ENCODE data around the gene PCSK2. TPM values are rescaled to one million over a fixed set of nuclear protein-coding genes. Genes with fewer than 3 reads are reported as not detected.

The PCSK2 gene
- total RNA-seq, 2 experiments from 2014 or later: not detected

GRCh38 chr20:17372806-17373440 is 146.1 kb downstream of the PCSK2 start:
- intact Hi-C loops (cut with micrococcal nuclease; ENCODE audit: unreplicated experiment): loop anchor here (10.0 kb wide), 1 partner anchor 62 kb away; no protein-coding TSS in a partner anchor
- no peaks in the 10 kb centered on the region for H3K4me1 ChIP-seq (ENCODE audit: insufficient read depth, low read length, poor library complexity, severe bottlenecking)
- ChIA-PET POLR2A (no interaction called here), CTCF (ENCODE audit: unreplicated experiment) (no interaction called here)
- no peaks in the 10 kb centered on the region for H3K79me2 ChIP-seq (ENCODE audit: insufficient read depth, low read depth, low read length)
- DNase-seq (ENCODE audit: low spot score): no peak
- no peaks in the 10 kb centered on the region for H3K9me2 ChIP-seq (ENCODE audit: insufficient read depth, low read length)
- no peaks in the 10 kb centered on the region for H3K36me3 ChIP-seq (ENCODE audit: insufficient read depth, low read length)
- H3K4me2 ChIP-seq (ENCODE audit: low read length): no peak overlapping the region
- no peak overlapping the region for H3K27ac ChIP-seq (ENCODE audit: low read depth, low read length, poor library complexity, severe bottlenecking)
- no TSS peak for BruUV-seq (replicated peaks)
- H3K4me3 ChIP-seq (ENCODE audit: low read depth, low read length, poor library complexity, severe bottlenecking): no peak overlapping the region
- H2AFZ ChIP-seq (ENCODE audit: low read length): no peak overlapping the region
- TF ChIP-seq, protein P1, sequence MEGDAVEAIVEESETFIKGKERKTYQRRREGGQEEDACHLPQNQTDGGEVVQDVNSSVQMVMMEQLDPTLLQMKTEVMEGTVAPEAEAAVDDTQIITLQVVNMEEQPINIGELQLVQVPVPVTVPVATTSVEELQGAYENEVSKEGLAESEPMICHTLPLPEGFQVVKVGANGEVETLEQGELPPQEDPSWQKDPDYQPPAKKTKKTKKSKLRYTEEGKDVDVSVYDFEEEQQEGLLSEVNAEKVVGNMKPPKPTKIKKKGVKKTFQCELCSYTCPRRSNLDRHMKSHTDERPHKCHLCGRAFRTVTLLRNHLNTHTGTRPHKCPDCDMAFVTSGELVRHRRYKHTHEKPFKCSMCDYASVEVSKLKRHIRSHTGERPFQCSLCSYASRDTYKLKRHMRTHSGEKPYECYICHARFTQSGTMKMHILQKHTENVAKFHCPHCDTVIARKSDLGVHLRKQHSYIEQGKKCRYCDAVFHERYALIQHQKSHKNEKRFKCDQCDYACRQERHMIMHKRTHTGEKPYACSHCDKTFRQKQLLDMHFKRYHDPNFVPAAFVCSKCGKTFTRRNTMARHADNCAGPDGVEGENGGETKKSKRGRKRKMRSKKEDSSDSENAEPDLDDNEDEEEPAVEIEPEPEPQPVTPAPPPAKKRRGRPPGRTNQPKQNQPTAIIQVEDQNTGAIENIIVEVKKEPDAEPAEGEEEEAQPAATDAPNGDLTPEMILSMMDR (conservative IDR thresholded peaks at IDR 0.05; ENCODE audit: low read length): no peak
- TF ChIP-seq EZH2phosphoT487 (IDR thresholded peaks at IDR 0.05; ENCODE audit: borderline replicate concordance, low read depth, low read length): no peak
- H3K9me3 ChIP-seq (ENCODE audit: low read length): no peaks in the 10 kb centered on the region
- no peaks in the 10 kb centered on the region for H4K20me1 ChIP-seq (ENCODE audit: insufficient read depth, low read length)

DNA sequence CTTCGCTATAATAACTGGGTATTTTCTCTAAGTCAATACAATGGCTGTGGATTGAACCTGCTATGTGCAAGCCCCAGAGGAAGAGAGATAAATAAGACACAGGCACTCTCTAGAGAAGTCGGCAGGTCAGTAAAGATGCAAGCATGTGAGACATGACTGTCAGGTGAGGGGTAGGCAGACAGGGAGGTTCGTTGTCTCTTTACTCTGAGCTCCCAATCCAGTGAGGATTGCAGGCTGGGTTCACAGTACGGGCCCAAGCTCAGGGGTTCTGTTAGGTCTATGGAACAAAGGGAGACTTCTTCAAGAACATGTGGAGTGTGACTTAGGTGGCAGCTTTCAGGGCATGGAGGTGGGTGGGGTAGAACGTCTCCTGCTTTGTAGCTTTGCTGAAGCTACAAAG is 147.2 kb downstream of the PCSK2 start:
- Histone ChIP-seq H3K79me2 (ENCODE audit: insufficient read depth, low read depth, low read length) (no peaks in the 10 kb centered on the region), H3K27ac (ENCODE audit: low read depth, low read length, poor library complexity, severe bottlenecking) (no peak overlapping the region), H4K20me1 (ENCODE audit: insufficient read depth, low read length) (no peaks in the 10 kb centered on the region), H3K4me3 (ENCODE audit: low read depth, low read length, poor library complexity, severe bottlenecking) (no peak overlapping the region), H3K4me2 (ENCODE audit: low read length) (no peak overlapping the region), H3K9me3 (ENCODE audit: low read length) (no peaks in the 10 kb centered on the region), H2AFZ (ENCODE audit: low read length) (no peak overlapping the region), H3K36me3 (ENCODE audit: insufficient read depth, low read length) (no peaks in the 10 kb centered on the region), H3K4me1 (ENCODE audit: insufficient read depth, low read length, poor library complexity, severe bottlenecking) (no peaks in the 10 kb centered on the region), H3K9me2 (ENCODE audit: insufficient read depth, low read length) (no peaks in the 10 kb centered on the region)
- ChIA-PET POLR2A (no interaction called here), CTCF (ENCODE audit: unreplicated experiment) (interaction anchor here (0.6 kb wide), 1 partner anchor 923 kb away, joined by 3 read pairs; no protein-coding TSS in a partner anchor)
- TF ChIP-seq EZH2phosphoT487 (IDR thresholded peaks at IDR 0.05; ENCODE audit: borderline replicate concordance, low read depth, low read length): no peak
- intact Hi-C loops (cut with micrococcal nuclease; ENCODE audit: unreplicated experiment): loop anchor here (10.0 kb wide), 1 partner anchor 61 kb away; no protein-coding TSS in a partner anchor
- BruUV-seq (replicated peaks): no TSS peak
- DNase-seq (ENCODE audit: low spot score): no peak

GRCh38 chr20:17376031-17376430 is 149.2 kb downstream of the PCSK2 start:
- DNase-seq (ENCODE audit: low spot score): no peak
- no peaks in the 10 kb centered on the region for H3K9me3 ChIP-seq (ENCODE audit: low read length)
- no peaks in the 10 kb centered on the region for H3K36me3 ChIP-seq (ENCODE audit: insufficient read depth, low read length)
- no peaks in the 10 kb centered on the region for H3K4me1 ChIP-seq (ENCODE audit: insufficient read depth, low read length, poor library complexity, severe bottlenecking)
- TF ChIP-seq, protein P1 (conservative IDR thresholded peaks at IDR 0.05; ENCODE audit: low read length): no peak
- TF ChIP-seq EZH2phosphoT487 (IDR thresholded peaks at IDR 0.05; ENCODE audit: borderline replicate concordance, low read depth, low read length): no peak
- H3K79me2 ChIP-seq (ENCODE audit: insufficient read depth, low read depth, low read length): no peaks in the 10 kb centered on the region
- CTCF ChIA-PET (ENCODE audit: unreplicated experiment): no interaction called here
- H3K4me3 ChIP-seq (ENCODE audit: low read depth, low read length, poor library complexity, severe bottlenecking): no peak overlapping the region
- no peak overlapping the region for H3K27ac ChIP-seq (ENCODE audit: low read depth, low read length, poor library complexity, severe bottlenecking)
- intact Hi-C loops (cut with micrococcal nuclease; ENCODE audit: unreplicated experiment): loop anchor here (10.0 kb wide), 1 partner anchor 59 kb away; no protein-coding TSS in a partner anchor
- H3K4me2 ChIP-seq (ENCODE audit: low read length): no peak overlapping the region
- H2AFZ ChIP-seq (ENCODE audit: low read length): no peak overlapping the region
- no peaks in the 10 kb centered on the region for H3K9me2 ChIP-seq (ENCODE audit: insufficient read depth, low read length)
- no peaks in the 10 kb centered on the region for H4K20me1 ChIP-seq (ENCODE audit: insufficient read depth, low read length)
- BruUV-seq (replicated peaks): no TSS peak
- POLR2A ChIA-PET: no interaction called here
